HepG2 (cell line): Measurements from ENCODE around the gene HARBI1. TPM values are rescaled to one million over a fixed set of nuclear protein-coding genes. Genes with fewer than 3 reads are reported as not detected.
A peak's percentile ranks its signal among the peaks of the same experiment; 100 is the strongest.

Experiments used
- ATAC-seq: fragments of 200-7000 bp; cut with Tn5 transposase; 3 replicates; pipeline ENCODE4 v1.9.1; 2020; ENCODE audit warnings: mild to moderate bottlenecking, moderate library complexity
- BruUV-seq: library from RNA; stranded (reverse); fragments of 400-500 nt; replicated peaks from 2 replicates; lab custom pipeline; 2021; lab: Mats Ljungman, UMichigan
- CTCF ChIA-PET: fragments of 300-600 bp; formaldehyde crosslinking; extraction: SDS; loops from one replicate; lab custom pipeline; 2021; ENCODE audit warnings: low total read pairs, inconsistent platforms, low intra/inter-chr PET ratio; lab: Yijun Ruan, JAX
- POLR2A ChIA-PET: fragments of 350-600 bp; sonication (Branson Sonifier 250); formaldehyde crosslinking; loops from one replicate; lab custom pipeline; 2020; ENCODE audit warnings: antibody characterized with exemption, inconsistent platforms; lab: Yijun Ruan, JAX
- DNase-seq: peaks from one replicate; pipeline ENCODE4 v3.0.0-alpha.2; 2015; ENCODE audit warnings: low spot score
- FAIRE-seq: peaks from 3 replicates; lab custom pipeline; 2011; peaks lifted over from hg19 to GRCh38; lab: Jason Lieb, UNC
- H2AFZ ChIP-seq: one replicate; pipeline ENCODE4 v1.6.1; 2011; ENCODE audit warnings: low read length, inconsistent platforms
- H3K27ac ChIP-seq: fragments of 300-600 bp; 3 replicates; pipeline ENCODE4 v1.8.0; 2011; ENCODE audit warnings: mixed run types, mild to moderate bottlenecking, mixed read lengths, low read length, inconsistent platforms; ENCODE audit not compliant: insufficient read depth; ENCODE audit errors: extremely low read length
- H3K27me3 ChIP-seq, 2 experiments: fragments of 200-600 bp in 1 of 2; 2 replicates in 1 of 2; 3 replicates in 1 of 2; pipeline versions ENCODE4 v1.6.0 to v1.8.0; 2011; ENCODE audit warnings: low read length in 2 of 2, mild to moderate bottlenecking in 2 of 2, moderate library complexity in 2 of 2, inconsistent platforms in 1 of 2; ENCODE audit not compliant: insufficient read depth in 2 of 2, control insufficient read depth in 1 of 2
- H3K36me3 ChIP-seq, 2 experiments: fragments of 200-600 bp in 1 of 2; replicated peaks in 1 of 2; 2 replicates in 1 of 2; 3 replicates in 1 of 2; pipeline versions ENCODE4 v1.5.1 to v1.8.0; 2011; ENCODE audit warnings: low read length in 2 of 2, inconsistent platforms in 1 of 2; ENCODE audit not compliant: insufficient read depth in 2 of 2, control insufficient read depth in 1 of 2
- H3K4me1 ChIP-seq: 2 replicates; pipeline ENCODE4 v1.5.1; 2012; ENCODE audit warnings: low read length, inconsistent platforms; ENCODE audit not compliant: insufficient read depth
- H3K4me2 ChIP-seq: 2 replicates; pipeline ENCODE4 v1.6.0; 2011; ENCODE audit warnings: low read depth, low read length, inconsistent platforms
- H3K4me3 ChIP-seq, 3 experiments: fragments of 200-600 bp in 1 of 3; sonication (generic), shearing (Covaris generic) in 1 of 3; replicated peaks in 1 of 3; 2 replicates each; pipeline ENCODE4 v1.5.1; 2011 to 2016; ENCODE audit warnings: low read length in 3 of 3, inconsistent platforms in 2 of 3, low read depth in 2 of 3, mild to moderate bottlenecking in 2 of 3, control low read depth in 1 of 3, mixed read lengths in 1 of 3; ENCODE audit not compliant: insufficient read depth in 1 of 3
- H3K79me2 ChIP-seq: one replicate; pipeline ENCODE4 v1.6.1; 2011; ENCODE audit warnings: low read length, inconsistent platforms; ENCODE audit not compliant: insufficient read depth
- H3K9ac ChIP-seq: 2 replicates; pipeline ENCODE4 v1.6.0; 2011; ENCODE audit warnings: mild to moderate bottlenecking, low read depth, low read length, inconsistent platforms; ENCODE audit not compliant: insufficient read depth
- H3K9me3 ChIP-seq: 2 replicates; pipeline ENCODE4 v1.5.1; 2012; ENCODE audit warnings: mild to moderate bottlenecking, low read length
- H4K20me1 ChIP-seq: 2 replicates; pipeline ENCODE4 v1.6.0; 2011; ENCODE audit warnings: inconsistent platforms, mild to moderate bottlenecking, low read length, moderate library complexity; ENCODE audit not compliant: insufficient read depth
- DPF2 ChIP-seq: sonication (generic); formaldehyde crosslinking; IDR thresholded peaks from 2 replicates; pipeline ENCODE4 v1.4.0; 2020; ENCODE audit warnings: mild to moderate bottlenecking, low read depth, missing genetic modification reagents, borderline replicate concordance
- ESRRA ChIP-seq: sonication (generic); formaldehyde crosslinking; IDR thresholded peaks from 2 replicates; pipeline ENCODE4 v1.5.1; 2020; ENCODE audit warnings: mild to moderate bottlenecking, low read depth, missing genetic modification reagents
- GABPA ChIP-seq, 2 experiments: IDR thresholded peaks; 2 replicates each; pipeline ENCODE4 v1.6.1; 2011 to 2016; ENCODE audit warnings: low read depth in 2 of 2, low read length in 1 of 2, missing biosample characterization in 1 of 2, missing genetic modification characterization in 1 of 2
- ISL2 ChIP-seq: sonication (generic); formaldehyde crosslinking; IDR thresholded peaks from 2 replicates; pipeline ENCODE4 v1.5.0; 2020; ENCODE audit warnings: missing genetic modification reagents
- KDM5A ChIP-seq: fragments of 200-600 bp; sonication (generic); IDR thresholded peaks from 2 replicates; pipeline ENCODE4 v1.7.0; 2018; ENCODE audit warnings: antibody characterized with exemption, mild to moderate bottlenecking, low read length, borderline replicate concordance
- PCBP2 ChIP-seq: fragments of 200-400 bp; formaldehyde crosslinking; optimal IDR thresholded peaks from 2 replicates; pipeline ENCODE3; 2018; ENCODE audit warnings: low read length, low read depth; ENCODE audit not compliant: poor library complexity, severe bottlenecking
- REL ChIP-seq: sonication (generic); formaldehyde crosslinking; conservative IDR thresholded peaks from 2 replicates; pipeline ENCODE4 v1.8.0; 2022; ENCODE audit warnings: mild to moderate bottlenecking, missing genetic modification reagents, moderate library complexity
- RNF2 ChIP-seq: fragments of 450-650 bp; conservative IDR thresholded peaks from 2 replicates; pipeline ENCODE4 v1.6.1; 2016; ENCODE audit warnings: low read depth
- ZMYM3 ChIP-seq: sonication (generic); formaldehyde crosslinking; IDR thresholded peaks from 2 replicates; pipeline ENCODE4 v1.5.1; 2020; ENCODE audit warnings: mild to moderate bottlenecking, missing genetic modification reagents
- ZNF121 ChIP-seq: sonication (generic); formaldehyde crosslinking; IDR thresholded peaks from 2 replicates; pipeline ENCODE4 v1.5.0; 2020; ENCODE audit warnings: mild to moderate bottlenecking, missing genetic modification reagents
- ZNF251 ChIP-seq: sonication (generic); formaldehyde crosslinking; IDR thresholded peaks from 2 replicates; pipeline ENCODE4 v1.9.0; 2021; ENCODE audit warnings: mild to moderate bottlenecking, missing genetic modification reagents
- ZNF260 ChIP-seq: sonication (generic); formaldehyde crosslinking; IDR thresholded peaks from 2 replicates; pipeline ENCODE4 v1.4.0; 2020; ENCODE audit warnings: missing genetic modification reagents, low read depth, mild to moderate bottlenecking, borderline replicate concordance
- ZNF703 ChIP-seq: sonication (generic); formaldehyde crosslinking; IDR thresholded peaks from 2 replicates; pipeline ENCODE4 v1.5.1; 2020; ENCODE audit warnings: missing genetic modification reagents, mild to moderate bottlenecking, moderate library complexity, borderline replicate concordance
- ZSCAN30 ChIP-seq: sonication (generic); formaldehyde crosslinking; IDR thresholded peaks from 2 replicates; pipeline ENCODE4 v1.5.0; 2020; ENCODE audit warnings: mild to moderate bottlenecking, missing genetic modification reagents
- ZZZ3 ChIP-seq: sonication (generic); formaldehyde crosslinking; IDR thresholded peaks from 2 replicates; pipeline ENCODE4 v1.4.0; 2020; ENCODE audit warnings: missing genetic modification reagents, mild to moderate bottlenecking, borderline replicate concordance
- WGBS: methylation state at CpG from one replicate; pipeline ENCODE4 v1.1.6; 2017; ENCODE audit warnings: low lambda C conversion rate; 5-methylcytosine and 5-hydroxymethylcytosine counted together
- in situ Hi-C: cut with HindIII; loops from 2 replicates; pipeline ENCODE4 v1.10.0; 2017; ENCODE audit warnings: low pct_unique_long_range_greater_than_20kb; ENCODE audit not compliant: extremely low pct_ligation_motif_present
- intact Hi-C: fragments of 100-400 bp; cut with micrococcal nuclease; formaldehyde crosslinking; loops from one replicate; pipeline ENCODE4 v1.10.0; 2022; ENCODE audit not compliant: unreplicated experiment
- polyA plus RNA-seq, 8 experiments: library from polyadenylated mRNA; depleted of rRNA in 3 of 8; stranded (reverse) in 7 of 8; unstranded in 1 of 8; fragments of >200 nt; fragmentation: Illumina TruSeq in 4 of 8; extraction: Trizol in 4 of 8; gene quantifications; 2 replicates each; pipeline versions ENCODE4 v1.2.1 to v1.2.3, GENCODE V29; 2011 to 2016; ENCODE audit warnings: low read depth in 4 of 8, missing spikeins in 1 of 8, mixed read lengths in 1 of 8; ENCODE audit not compliant: insufficient read depth in 1 of 8
- total RNA-seq, 5 experiments: library from RNA; depleted of rRNA; stranded (reverse); fragments of >200 nt; fragmentation: Illumina TruSeq; extraction: Trizol; gene quantifications; 2 replicates each; pipeline ENCODE4 v1.2.3, GENCODE V29; 2016; ENCODE audit warnings: low read depth in 1 of 5
- TF ChIP-seq, protein P1 (sequence below): IDR thresholded peaks from 2 replicates; pipeline ENCODE4 v1.6.1; 2016
- TF ChIP-seq, protein P2 (sequence below): sonication (generic); formaldehyde crosslinking; IDR thresholded peaks from 2 replicates; pipeline ENCODE4 v1.4.0; 2020; ENCODE audit warnings: mild to moderate bottlenecking, missing genetic modification reagents, borderline replicate concordance

HARBI1 gene
- total and polyA plus RNA-seq, 2 of the 13 experiments (the other 11 are each of a cell fraction or from before 2014, with no cell fraction given), result 2.5 to 4.8 TPM

DNA sequence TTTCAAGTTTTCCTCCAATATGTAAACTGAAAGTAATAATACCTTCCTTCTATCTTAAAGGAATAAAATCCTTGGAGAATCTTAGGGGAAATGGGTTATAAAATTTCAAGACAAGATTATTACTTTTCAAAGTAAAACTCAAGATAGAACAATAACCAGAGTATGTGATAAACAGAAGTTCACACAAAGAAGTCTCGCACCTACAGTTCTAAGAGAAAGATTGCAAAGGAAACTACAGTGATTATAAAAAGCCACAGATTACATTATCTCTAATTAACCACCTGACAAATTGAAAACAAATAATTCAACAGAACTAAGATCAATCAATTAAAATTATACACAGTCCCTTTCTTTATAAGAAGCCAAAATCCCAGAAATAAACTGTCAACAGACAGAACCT, 57.2 kb downstream of the HARBI1 start (continued):
- no peak for TF ChIP-seq REL

DNA sequence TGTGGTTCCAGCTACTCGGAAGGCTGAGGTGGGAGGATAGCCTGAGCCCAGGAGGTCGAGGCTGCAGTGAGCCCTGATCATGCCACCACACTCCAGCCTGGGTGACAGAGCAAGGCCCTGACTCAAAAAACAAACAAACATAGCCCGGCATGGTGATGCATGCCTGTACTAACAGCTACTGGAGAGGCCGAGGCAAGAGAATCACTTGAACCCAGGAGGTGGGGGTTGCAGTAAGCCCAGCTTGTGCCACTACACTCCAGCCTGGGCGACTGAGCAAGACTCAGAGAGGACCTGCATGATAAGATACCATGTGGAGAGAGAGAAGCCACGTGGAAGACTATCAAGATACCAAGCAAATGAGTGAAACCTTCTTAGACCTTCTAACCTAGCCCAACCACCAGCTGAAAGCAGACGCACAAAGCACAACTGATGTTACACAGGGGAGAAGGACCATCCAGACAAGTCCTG, 59.3 kb downstream of the HARBI1 start:
- H3K4me3 ChIP-seq, result no peak overlapping the region; a peak in 1 of 6 replicates
- H2AFZ ChIP-seq, result no peak overlapping the region
- no peaks in the 10 kb centered on the region for H4K20me1 ChIP-seq
- peaks cover 95% of the 10 kb centered on the region for H3K4me1 ChIP-seq
- H3K27ac ChIP-seq, result peak overlapping the region; percentile 74
- FAIRE-seq (no peak), ATAC-seq (peak; percentile 67), DNase-seq (peak; percentile 73)
- CTCF ChIA-PET, result no interaction called here
- intact Hi-C loops, result no loop called here
- no peaks in the 10 kb centered on the region for H3K27me3 ChIP-seq
- H3K79me2 ChIP-seq, result peaks cover 86% of the 10 kb centered on the region
- H3K9ac ChIP-seq, result peak overlapping the region; percentile 38; the same call in 1 of the 2 replicates
- in situ Hi-C loops, result no loop called here
- 25% methylated on average over 7 of the region's 7 CpGs for WGBS
- no peaks in the 10 kb centered on the region; a peak in 1 of 5 replicates for H3K36me3 ChIP-seq
- H3K9me3 ChIP-seq, result no peaks in the 10 kb centered on the region
- no TSS peak for BruUV-seq
- POLR2A ChIA-PET, result interaction anchor here (1.0 to 2.8 kb wide), 4 partner anchors 24 to 61 kb away, joined by 3 to 20 read pairs (median 5); partner anchors contain the start of gene AMBRA1
- peak overlapping the region; percentile 56 for H3K4me2 ChIP-seq
- TF ChIP-seq ZMYM3 (CRISPR knock-in tag) (peak; percentile 93), ZZZ3 (no peak), RNF2 (no peak), ZSCAN30 (no peak), GABPA (IDR thresholded peaks at IDR 0.05; ENCODE audit: low read depth, low read length) (no peak), GABPA (CRISPR knock-in tag; IDR thresholded peaks at IDR 0.05; ENCODE audit: low read depth) (no peak), ZNF260 (CRISPR knock-in tag) (no peak), PCBP2 (no peak), ZNF251 (CRISPR knock-in tag) (no peak), ZNF121 (CRISPR knock-in tag) (peak; percentile 85), ESRRA (CRISPR knock-in tag) (no peak), DPF2 (CRISPR knock-in tag) (no peak), ZNF703 (CRISPR knock-in tag) (no peak), ISL2 (no peak), KDM5A (no peak)
- TF ChIP-seq, protein P1, sequence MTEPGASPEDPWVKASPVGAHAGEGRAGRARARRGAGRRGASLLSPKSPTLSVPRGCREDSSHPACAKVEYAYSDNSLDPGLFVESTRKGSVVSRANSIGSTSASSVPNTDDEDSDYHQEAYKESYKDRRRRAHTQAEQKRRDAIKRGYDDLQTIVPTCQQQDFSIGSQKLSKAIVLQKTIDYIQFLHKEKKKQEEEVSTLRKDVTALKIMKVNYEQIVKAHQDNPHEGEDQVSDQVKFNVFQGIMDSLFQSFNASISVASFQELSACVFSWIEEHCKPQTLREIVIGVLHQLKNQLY (CRISPR knock-in tag), result 0 out of 2 replicates have a peak, but pooled peaks have one; percentile 35
- TF ChIP-seq, protein P2, sequence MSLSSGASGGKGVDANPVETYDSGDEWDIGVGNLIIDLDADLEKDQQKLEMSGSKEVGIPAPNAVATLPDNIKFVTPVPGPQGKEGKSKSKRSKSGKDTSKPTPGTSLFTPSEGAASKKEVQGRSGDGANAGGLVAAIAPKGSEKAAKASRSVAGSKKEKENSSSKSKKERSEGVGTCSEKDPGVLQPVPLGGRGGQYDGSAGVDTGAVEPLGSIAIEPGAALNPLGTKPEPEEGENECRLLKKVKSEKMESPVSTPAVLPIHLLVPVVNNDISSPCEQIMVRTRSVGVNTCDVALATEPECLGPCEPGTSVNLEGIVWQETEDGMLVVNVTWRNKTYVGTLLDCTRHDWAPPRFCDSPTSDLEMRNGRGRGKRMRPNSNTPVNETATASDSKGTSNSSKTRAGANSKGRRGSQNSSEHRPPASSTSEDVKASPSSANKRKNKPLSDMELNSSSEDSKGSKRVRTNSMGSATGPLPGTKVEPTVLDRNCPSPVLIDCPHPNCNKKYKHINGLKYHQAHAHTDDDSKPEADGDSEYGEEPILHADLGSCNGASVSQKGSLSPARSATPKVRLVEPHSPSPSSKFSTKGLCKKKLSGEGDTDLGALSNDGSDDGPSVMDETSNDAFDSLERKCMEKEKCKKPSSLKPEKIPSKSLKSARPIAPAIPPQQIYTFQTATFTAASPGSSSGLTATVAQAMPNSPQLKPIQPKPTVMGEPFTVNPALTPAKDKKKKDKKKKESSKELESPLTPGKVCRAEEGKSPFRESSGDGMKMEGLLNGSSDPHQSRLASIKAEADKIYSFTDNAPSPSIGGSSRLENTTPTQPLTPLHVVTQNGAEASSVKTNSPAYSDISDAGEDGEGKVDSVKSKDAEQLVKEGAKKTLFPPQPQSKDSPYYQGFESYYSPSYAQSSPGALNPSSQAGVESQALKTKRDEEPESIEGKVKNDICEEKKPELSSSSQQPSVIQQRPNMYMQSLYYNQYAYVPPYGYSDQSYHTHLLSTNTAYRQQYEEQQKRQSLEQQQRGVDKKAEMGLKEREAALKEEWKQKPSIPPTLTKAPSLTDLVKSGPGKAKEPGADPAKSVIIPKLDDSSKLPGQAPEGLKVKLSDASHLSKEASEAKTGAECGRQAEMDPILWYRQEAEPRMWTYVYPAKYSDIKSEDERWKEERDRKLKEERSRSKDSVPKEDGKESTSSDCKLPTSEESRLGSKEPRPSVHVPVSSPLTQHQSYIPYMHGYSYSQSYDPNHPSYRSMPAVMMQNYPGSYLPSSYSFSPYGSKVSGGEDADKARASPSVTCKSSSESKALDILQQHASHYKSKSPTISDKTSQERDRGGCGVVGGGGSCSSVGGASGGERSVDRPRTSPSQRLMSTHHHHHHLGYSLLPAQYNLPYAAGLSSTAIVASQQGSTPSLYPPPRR, result no peak
